Vagina (tissue), 2 donors: ENCODE measurements around the gene RDH12.

Experiments used
- CTCF ChIP-seq, 3 experiments: fragments of 450-650 bp in 2 of 3; fragments of 200-600 bp in 1 of 3; sonication (generic) in 1 of 3; IDR thresholded peaks; one replicate each; pipeline ENCODE4 v1.5.1; 2017 to 2019; ENCODE audit warnings: antibody characterized with exemption in 3 of 3, mild to moderate bottlenecking in 2 of 3, moderate library complexity in 2 of 3
- POLR2A ChIP-seq, 2 donors: fragments of 450-650 bp; IDR thresholded peaks; one replicate each; pipeline ENCODE4 v1.6.1; 2017; ENCODE audit warnings: antibody characterized with exemption in 2 of 2, mild to moderate bottlenecking in 2 of 2, moderate library complexity in 2 of 2

- TF ChIP-seq CTCF (IDR thresholded peaks at IDR 0.05) (no peak), POLR2A (IDR thresholded peaks at IDR 0.05) (no peak)
Observed at GRCh38 chr14:67705211-67705610, 3.5 kb downstream of the RDH12 start.
